KOPT-K1 (cell line): Measurements from ENCODE around the gene ZNF311.

Experiments used
- H3K27ac ChIP-seq: fragments of 200-600 bp; sonication (generic); 2 replicates; pipeline ENCODE4 v1.5.1; 2016; ENCODE audit warnings: antibody characterized with exemption, mild to moderate bottlenecking, low read depth, low read length; ENCODE audit not compliant: poor library complexity, severe bottlenecking
- H3K36me3 ChIP-seq: fragments of 200-600 bp; sonication (generic); 2 replicates; pipeline ENCODE4 v1.5.1; 2017; ENCODE audit warnings: antibody characterized with exemption, mild to moderate bottlenecking, low read length, moderate library complexity; ENCODE audit not compliant: insufficient read depth
- H3K9me3 ChIP-seq: fragments of 200-600 bp; sonication (generic); 2 replicates; pipeline ENCODE4 v1.5.1; 2017; ENCODE audit warnings: antibody characterized with exemption, low read length, mild to moderate bottlenecking; ENCODE audit not compliant: insufficient read depth, poor library complexity, severe bottlenecking

ZNF311 gene

DNA sequence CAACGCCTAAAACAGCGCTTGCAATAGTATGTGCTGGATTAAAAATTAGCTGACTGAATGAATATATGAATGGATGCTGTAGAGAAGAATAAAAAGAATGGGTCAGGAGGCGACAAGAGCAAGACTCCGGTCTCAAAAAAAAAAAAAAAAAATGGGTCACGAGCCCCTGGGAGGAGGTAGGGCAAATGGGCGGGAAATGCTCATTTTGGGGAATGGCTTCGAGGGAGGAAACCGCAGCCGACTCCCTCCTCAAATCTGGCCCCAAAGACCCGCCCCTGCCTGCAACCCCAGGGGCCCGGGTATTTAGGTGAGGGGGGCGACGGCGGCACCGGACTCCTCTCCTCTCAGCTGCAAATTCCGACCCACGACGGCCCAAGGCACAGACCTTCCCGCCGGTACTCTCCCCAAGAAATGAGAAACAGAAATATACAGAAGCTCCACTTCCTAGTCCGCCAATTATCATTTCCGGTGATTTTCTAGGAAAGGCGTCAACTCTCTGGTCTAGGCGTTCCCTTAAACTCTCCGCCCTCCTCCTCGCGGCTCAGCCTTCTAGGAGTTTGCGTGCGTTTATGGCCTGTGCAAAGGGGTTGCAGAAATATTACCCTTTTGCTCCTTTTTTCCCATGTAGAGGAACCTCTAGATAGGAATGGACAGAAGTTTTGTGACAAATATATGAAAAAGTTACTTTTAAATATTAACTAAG is at the start of gene ZNF311:
ZNF311 (minus strand) TSS at position 133 of the 703 bp plus-strand sequence. CDS start 1,361 bp downstream, outside the sequence.
- no peak within 1 kb of the TSS for H3K27ac ChIP-seq

DNA sequence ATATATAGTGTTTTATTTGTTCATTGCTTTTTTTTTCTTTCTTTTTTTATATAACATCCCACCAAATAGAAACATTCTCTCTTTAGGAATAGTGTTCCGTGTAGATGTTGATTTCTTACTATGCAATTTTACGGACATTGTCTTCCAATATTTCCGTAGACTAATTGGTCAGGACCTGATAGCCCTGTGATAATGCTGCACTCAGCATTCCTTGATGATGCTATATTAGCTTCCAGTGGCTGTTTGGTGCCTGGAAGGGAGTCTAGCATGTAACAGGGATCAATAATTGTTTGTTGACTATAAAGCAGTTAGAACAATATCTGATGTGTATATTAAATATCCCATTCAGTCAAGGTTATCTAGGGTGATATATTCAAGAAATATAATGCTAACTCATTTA is 46.6 kb upstream of the ZNF311 start:
- Histone ChIP-seq H3K9me3 (no peaks in the 10 kb centered on the region), H3K27ac (no peak overlapping the region), H3K36me3 (no peaks in the 10 kb centered on the region)

More for the DNA sequence above, at the start of gene ZNF311:
- Histone ChIP-seq H3K9me3 (no peaks in the 10 kb centered on the region), H3K36me3 (no peaks in the 10 kb centered on the region)

DNA sequence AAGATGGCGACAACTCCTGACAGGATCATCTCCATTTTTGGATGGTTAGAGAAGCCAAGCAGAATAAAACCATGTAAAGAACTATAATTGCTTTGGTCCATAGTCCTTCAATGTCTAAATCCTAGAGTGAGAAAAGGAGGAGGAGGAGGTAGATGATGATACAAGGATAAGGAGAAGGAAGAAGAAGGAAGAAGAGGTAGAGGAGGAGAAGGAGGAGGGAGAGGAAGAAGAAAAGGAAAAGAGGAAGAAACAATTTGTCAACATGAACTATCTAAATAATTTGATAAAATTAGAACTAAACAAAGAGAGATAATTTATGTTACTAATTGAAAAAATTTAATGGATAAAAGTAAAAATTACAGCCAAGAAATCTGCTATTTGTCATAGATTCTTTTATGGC is 40.0 kb upstream of the ZNF311 start, which contains the start of gene OR2W1:
OR2W1 (minus strand) TSS at position 101 of the 400 bp plus-strand sequence; CDS start at position 101, 0 bp downstream.
- H3K27ac ChIP-seq: no peak within 1 kb of the TSS
- no peaks in the 10 kb centered on the region for H3K9me3 ChIP-seq
- H3K36me3 ChIP-seq: no peaks in the 10 kb centered on the region

DNA sequence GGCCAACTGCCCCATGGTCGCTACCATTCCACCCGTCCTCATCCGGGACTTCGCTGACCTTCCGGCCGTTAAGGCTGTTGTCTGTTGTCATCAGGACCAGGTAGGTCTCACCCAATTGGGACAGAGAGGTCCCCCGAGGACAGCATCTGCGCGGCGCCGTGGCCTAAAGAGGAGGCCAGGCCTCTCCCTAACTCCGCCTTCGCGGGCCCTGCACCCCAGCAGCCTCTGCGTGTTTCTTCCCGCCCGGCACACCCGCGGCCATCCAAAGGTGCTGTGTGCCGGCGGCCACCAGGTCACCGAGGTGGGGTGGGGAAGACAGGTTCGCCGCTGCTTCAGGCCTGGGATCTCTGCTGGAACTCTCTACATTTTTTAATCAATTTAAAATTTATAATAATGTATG is 30.8 kb upstream of the ZNF311 start:
- Histone ChIP-seq H3K9me3 (no peaks in the 10 kb centered on the region), H3K27ac (no peak overlapping the region), H3K36me3 (no peaks in the 10 kb centered on the region)

DNA sequence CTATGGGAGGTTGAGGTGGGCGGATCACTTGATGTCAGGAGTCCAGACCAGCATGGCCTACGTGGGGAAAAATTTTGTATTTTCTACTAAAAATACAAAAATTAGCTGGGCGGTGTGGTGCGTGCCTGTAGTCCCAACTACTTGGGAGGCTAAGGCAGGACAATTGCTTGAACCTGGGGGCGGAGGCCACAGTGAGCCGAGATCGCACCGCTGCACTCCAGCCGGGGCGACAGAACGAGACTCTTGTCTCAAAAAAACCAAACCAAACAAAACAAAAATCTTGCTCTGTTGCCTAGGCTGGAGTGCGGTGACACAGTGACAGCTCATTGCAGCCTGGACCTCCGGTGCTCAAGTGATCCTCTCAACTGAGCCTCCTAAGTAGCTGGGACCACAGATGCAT is 23.7 kb upstream of the ZNF311 start:
- Histone ChIP-seq H3K27ac (no peak overlapping the region), H3K36me3 (no peaks in the 10 kb centered on the region), H3K9me3 (no peaks in the 10 kb centered on the region)

DNA sequence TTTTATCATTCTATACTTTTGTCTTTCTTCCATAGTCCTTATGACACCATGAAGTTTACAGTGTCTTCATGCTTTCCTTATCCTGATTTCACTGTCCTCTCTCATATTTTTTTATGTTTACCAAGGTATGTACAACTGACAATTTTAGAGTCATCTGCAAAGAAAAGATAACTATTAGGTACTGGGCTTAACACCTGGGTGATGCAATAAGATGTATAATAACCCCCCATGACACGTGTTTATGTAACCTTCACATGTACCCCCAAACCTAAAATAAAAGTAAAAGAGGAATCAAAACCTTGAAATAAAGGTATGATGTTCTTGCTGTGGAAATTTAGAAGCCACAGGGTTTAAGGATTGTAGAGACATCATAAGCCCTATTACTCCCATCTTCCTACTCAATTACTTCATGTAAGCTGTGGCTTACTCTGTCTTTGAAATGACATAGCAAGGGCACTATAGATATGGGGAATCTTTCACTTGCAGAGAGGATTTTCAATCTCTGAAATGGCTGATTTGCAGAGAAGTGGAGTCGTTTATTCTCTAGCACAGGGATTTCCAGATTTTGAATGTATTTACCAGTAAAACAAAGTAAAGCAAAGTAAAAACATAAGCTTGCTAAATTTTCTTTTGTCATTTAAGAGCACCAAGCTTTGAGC is 20.9 kb upstream of the ZNF311 start:
- H3K27ac ChIP-seq: no peak overlapping the region
- no peaks in the 10 kb centered on the region for H3K36me3 ChIP-seq
- peaks cover 11% of the 10 kb centered on the region for H3K9me3 ChIP-seq

DNA sequence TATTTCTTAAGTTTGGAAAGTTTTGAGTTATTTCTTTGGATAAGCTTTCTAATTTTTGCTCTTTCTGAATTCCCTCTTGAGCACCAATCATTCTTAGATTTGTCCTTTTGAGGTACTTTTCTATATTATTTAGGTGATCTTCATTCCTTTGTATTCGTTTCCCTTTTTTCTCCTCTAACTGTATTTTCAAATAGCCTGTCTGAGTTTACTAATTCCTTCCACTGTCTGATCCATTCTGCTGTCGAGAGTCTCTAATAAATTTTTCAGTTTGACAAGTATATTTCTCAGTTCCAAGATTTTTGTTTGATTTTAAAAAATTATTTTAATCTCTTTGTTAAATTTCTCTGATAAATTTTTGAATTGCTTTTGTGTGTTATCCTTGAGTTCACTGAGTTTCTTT is 16.3 kb upstream of the ZNF311 start:
- no peak overlapping the region for H3K27ac ChIP-seq
- H3K9me3 ChIP-seq: peaks cover 11% of the 10 kb centered on the region
- no peaks in the 10 kb centered on the region for H3K36me3 ChIP-seq

DNA sequence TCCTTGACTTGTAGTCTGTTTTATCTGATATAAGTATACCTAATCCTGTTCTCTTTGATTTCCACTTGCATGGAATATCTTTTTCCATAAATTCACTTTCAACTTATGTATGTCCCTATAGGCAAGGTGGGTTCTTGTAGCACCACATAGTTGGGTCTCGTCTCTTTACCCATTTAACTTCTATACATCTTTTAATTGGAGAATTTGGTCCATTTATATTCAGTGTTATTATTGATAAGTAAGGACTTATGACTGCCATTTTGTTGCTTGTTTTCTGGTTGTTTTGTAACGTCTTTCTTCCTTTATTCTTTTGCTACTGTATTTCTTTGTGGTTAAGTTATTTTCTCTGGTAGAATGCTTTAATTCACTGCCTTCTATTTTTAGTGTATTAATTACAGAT is 14.5 kb upstream of the ZNF311 start:
- peaks cover 11% of the 10 kb centered on the region for H3K9me3 ChIP-seq
- H3K36me3 ChIP-seq: no peaks in the 10 kb centered on the region
- H3K27ac ChIP-seq: no peak overlapping the region

DNA sequence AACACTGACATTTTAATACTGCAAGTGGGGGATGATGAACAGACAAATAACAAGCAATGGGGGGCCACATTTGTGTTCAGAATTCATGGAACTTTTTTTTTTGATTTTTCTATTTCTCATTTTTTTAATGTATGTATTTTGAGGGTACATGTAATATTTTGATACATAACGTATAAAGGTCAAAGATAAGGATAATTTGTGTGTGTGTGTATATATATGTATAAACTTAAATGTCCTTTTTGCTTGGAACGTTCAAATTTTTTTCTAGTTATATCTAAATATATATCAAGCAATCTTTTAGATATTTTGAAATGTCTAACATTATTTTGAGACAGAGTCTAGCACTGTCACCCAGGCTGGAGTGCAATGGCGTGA is 12.3 kb upstream of the ZNF311 start:
- Histone ChIP-seq H3K27ac (no peak overlapping the region), H3K9me3 (peaks cover 9% of the 10 kb centered on the region), H3K36me3 (no peaks in the 10 kb centered on the region)

DNA sequence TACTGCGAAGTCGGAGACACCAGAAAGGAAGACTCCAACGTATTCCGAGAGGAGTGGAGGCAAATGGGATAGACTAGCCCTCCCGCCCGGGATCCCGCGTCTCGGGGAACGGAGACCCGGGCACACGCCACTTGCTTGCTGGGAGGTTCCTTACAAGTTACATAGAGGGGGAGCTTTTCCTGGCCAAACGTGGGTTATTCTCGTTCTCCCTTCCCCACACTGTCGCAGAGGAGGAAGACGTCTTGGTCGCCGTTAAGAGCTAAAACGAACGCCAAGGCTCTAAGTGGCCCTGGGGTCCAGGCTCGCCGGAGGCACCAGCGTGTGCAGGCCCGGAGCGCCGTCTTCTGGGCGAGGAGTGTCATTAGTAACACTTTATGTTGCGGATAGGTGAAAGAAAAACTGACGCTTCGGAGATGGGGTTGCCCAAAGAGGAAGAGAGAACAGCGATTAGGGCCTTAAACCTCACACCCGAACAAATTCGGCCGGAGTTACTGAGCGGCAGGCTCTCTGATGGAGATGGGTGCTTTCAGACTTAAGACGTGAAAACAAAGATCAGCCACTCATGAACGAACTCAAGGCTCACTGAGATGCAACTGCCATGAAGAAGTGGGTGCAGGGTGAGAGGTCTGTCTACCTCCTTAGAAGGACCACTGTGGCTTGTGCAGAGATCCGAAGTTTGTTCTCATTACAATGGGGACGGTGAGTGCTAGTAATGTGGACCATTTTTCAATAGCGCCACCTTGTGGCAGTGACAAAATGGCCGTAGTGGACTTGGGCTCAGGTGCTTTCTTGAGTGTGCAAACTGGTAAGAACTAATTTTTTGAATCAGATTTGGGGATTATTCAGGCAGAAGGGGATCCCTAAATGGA is 11.7 kb upstream of the ZNF311 start:
- H3K9me3 ChIP-seq: peaks cover 3% of the 10 kb centered on the region
- H3K36me3 ChIP-seq: no peaks in the 10 kb centered on the region
- H3K27ac ChIP-seq: no peak overlapping the region

DNA sequence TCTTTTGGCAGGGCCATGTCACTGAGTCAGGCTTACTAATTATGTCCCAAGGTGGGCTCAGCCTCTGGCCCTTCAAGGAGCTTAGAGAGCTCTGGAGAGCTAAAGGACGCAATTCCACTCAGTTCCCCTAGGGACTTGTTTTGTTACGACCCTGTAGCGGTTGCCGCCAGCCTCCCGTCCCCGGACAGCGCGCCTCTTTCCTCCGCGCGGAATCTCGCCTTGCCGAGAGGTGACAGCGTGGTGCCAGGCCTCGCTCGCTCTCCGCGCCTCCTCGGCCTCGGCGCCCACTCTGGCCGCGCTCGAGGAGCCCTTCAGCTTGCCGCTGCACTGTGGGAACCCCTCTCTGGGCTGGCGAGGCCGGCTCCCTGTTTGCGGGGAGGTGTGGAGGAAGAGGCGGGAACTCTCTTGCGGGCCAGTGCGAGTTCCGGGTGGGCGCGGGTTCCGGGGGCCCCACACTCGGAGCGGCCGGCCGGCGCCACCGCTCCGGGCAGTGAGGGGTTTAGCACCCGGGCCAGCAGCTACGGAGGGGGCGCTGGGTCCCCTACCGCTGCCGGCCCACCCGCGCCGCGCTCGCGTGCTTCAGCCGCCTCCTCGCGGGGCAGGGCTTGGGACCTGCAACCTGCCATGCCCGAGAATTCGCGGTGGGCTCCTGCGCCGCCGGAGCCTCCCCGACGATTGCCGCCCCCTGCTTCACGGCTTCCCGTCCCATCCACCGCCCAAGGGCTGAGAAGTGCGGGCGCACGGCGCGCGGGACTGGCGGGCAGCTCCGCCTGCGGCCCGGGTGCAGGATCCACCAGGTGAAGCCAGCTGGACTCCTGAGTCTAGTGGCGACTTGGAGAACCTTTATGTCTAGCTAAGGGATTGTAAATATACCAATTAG is 9.9 kb upstream of the ZNF311 start:
- Histone ChIP-seq H3K36me3 (no peaks in the 10 kb centered on the region), H3K27ac (no peak overlapping the region), H3K9me3 (no peaks in the 10 kb centered on the region)

DNA sequence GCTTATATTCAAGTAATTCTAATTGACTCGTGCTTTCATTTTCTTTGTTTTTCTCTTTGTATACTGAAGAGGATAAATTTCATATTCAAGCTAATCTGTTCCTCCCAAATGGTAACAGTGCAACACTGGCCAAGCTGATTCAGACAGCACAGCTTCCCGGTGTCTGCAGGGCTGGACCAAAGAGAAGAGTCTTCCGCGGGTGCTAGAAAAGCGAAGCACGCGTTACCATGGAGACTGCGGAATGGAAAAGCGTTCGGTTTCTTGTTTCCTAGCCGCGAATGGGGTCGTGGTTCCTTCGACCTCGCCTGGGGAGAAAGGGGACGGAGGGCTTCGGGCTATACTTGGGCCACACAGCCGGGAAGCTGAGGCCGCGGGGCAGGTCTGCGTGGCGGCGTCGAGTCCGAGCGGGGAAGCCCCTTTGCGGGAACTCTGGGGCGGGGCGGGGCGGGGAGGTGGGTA is 6.2 kb upstream of the ZNF311 start:
- Histone ChIP-seq H3K27ac (no peak overlapping the region), H3K36me3 (no peaks in the 10 kb centered on the region), H3K9me3 (no peaks in the 10 kb centered on the region)

DNA sequence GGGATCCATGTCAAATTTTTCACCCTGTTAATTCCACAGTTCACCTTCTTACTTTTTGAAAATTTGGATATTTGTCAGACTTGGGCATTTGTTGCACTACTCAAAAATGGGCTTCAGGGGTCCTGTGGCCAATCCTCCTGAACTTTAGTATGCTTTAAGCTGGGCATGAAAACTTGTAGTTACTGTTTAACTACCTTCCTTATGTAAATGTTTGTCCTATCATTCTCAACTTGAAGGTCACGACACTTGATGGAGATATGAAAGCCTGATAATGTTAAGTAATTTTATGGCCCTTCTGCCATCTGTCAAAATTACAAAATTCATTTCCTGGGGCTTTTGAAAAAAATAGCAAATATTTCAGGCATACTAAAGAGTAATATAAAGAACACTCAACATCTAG is 4.2 kb upstream of the ZNF311 start:
- no peaks in the 10 kb centered on the region for H3K36me3 ChIP-seq
- no peak overlapping the region for H3K27ac ChIP-seq
- no peaks in the 10 kb centered on the region for H3K9me3 ChIP-seq

DNA sequence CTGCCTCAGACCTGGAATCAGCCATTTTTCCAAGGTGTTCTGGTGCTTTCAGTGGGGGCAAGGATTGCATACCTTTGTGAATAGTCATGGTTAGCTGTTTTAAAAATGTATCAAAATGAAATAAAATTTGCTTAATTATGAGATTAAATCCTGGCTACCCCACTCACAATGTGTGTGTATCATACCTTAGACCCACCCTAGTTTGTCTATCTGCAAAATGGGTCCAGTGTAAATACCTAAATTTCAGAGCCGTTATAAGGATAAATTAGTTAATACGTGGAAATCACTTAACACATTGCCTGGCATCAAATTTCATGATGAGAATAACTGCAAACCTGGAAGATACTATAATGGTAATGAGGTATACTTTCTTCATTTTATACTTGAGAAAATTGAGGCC is 3.0 kb upstream of the ZNF311 start:
- H3K36me3 ChIP-seq: no peaks in the 10 kb centered on the region
- H3K27ac ChIP-seq: no peak overlapping the region
- no peaks in the 10 kb centered on the region for H3K9me3 ChIP-seq
